Cerebellar cortex (tissue), 1 donor: ENCODE measurements around the gene SIT1.

ENCODE experiments used
- DNase-seq: peaks from one replicate; pipeline ENCODE4 v3.0.0-alpha.2; 2015; ENCODE audit warnings: low spot score

The SIT1 gene

GRCh38 chr9:35682520-35683315, 32.0 kb upstream of the SIT1 start:
- no peak for DNase-seq

GRCh38 chr9:35682051-35682450, 31.3 kb upstream of the SIT1 start:
- DNase-seq: no peak

GRCh38 chr9:35681341-35682002, 30.7 kb upstream of the SIT1 start:
- no peak for DNase-seq

GRCh38 chr9:35680331-35681105, 29.8 kb upstream of the SIT1 start:
- DNase-seq: peak; percentile 80

GRCh38 chr9:35679766-35680330, 29.1 kb upstream of the SIT1 start:
- no peak for DNase-seq

- no peak for DNase-seq
These were observed 28.4 kb upstream of the SIT1 start for GRCh38 chr9:35679091-35679490.

GRCh38 chr9:35675732-35676392, 25.1 kb upstream of the SIT1 start:
- DNase-seq: no peak

- DNase-seq: no peak
These were observed 24.5 kb upstream of the SIT1 start for GRCh38 chr9:35675204-35675603.

- peak; percentile 37 for DNase-seq
These were observed 23.3 kb upstream of the SIT1 start for GRCh38 chr9:35674025-35674361.

- DNase-seq: peak; percentile 96
These were observed 22.6 kb upstream of the SIT1 start, which contains the start of gene CA9 for GRCh38 chr9:35673132-35674024. Gene CA9 (plus strand): TSS chr9:35673928. CDS start chr9:35673960, 32 bp downstream.

GRCh38 chr9:35669331-35670145, 18.8 kb upstream of the SIT1 start:
- DNase-seq: no peak

GRCh38 chr9:35667939-35668338, 17.2 kb upstream of the SIT1 start:
- DNase-seq: no peak

GRCh38 chr9:35666549-35666948, 15.8 kb upstream of the SIT1 start:
- DNase-seq: no peak

- no peak for DNase-seq
These were observed 15.3 kb upstream of the SIT1 start for GRCh38 chr9:35666045-35666444.

- DNase-seq: no peak
These were observed 14.7 kb upstream of the SIT1 start for GRCh38 chr9:35665471-35665818.

- DNase-seq: peak; percentile 84
These were observed 14.1 kb upstream of the SIT1 start, which contains the start of gene ARHGEF39 for GRCh38 chr9:35664531-35665470. Gene ARHGEF39 (minus strand): TSS chr9:35665195. CDS start chr9:35665169, 26 bp downstream.

GRCh38 chr9:35662437-35662836, 11.7 kb upstream of the SIT1 start:
- DNase-seq: no peak

- no peak for DNase-seq
These were observed 11.1 kb upstream of the SIT1 start for GRCh38 chr9:35661756-35662350.
